HepG2 (cell line): ENCODE results near the gene TM2D1. TPM values are rescaled to one million over a fixed set of nuclear protein-coding genes. Genes with fewer than 3 reads are reported as not detected.

Source experiments
- ARNT ChIP-seq: fragments of 450-650 bp; IDR thresholded peaks from 2 replicates; pipeline ENCODE4 v1.6.1; 2017
- DNMT1 ChIP-seq: sonication (generic); formaldehyde crosslinking; IDR thresholded peaks from 2 replicates; pipeline ENCODE4 v1.5.1; 2020; ENCODE audit warnings: mild to moderate bottlenecking, missing genetic modification reagents
- EEA1 ChIP-seq: sonication (generic); formaldehyde crosslinking; IDR thresholded peaks from 2 replicates; pipeline ENCODE4 v1.5.1; 2020; ENCODE audit warnings: mild to moderate bottlenecking, missing genetic modification reagents, borderline replicate concordance
- GPN1 ChIP-seq: sonication (generic); formaldehyde crosslinking; IDR thresholded peaks from 2 replicates; pipeline ENCODE4 v1.5.1; 2020; ENCODE audit warnings: missing genetic modification reagents, borderline replicate concordance
- PPARG ChIP-seq: conservative IDR thresholded peaks from 2 replicates; pipeline ENCODE4 v1.6.1; 2016; ENCODE audit warnings: missing biosample characterization, missing genetic modification reagents
- REXO4 ChIP-seq: sonication (generic); formaldehyde crosslinking; IDR thresholded peaks from 2 replicates; pipeline ENCODE4 v1.8.0; 2022; ENCODE audit warnings: missing genetic modification reagents, mild to moderate bottlenecking, borderline replicate concordance
- RORA ChIP-seq: sonication (generic); formaldehyde crosslinking; IDR thresholded peaks from 2 replicates; pipeline ENCODE4 v1.5.0; 2020; ENCODE audit warnings: mild to moderate bottlenecking, missing genetic modification reagents, moderate library complexity
- SMARCC2 ChIP-seq: fragments of 450-650 bp; IDR thresholded peaks from 2 replicates; pipeline ENCODE4 v1.6.1; 2017; ENCODE audit warnings: antibody characterized with exemption, mild to moderate bottlenecking
- TAF1 ChIP-seq: sonication (generic); formaldehyde crosslinking; IDR thresholded peaks from 2 replicates; pipeline ENCODE4 v1.4.0; 2020; ENCODE audit warnings: missing genetic modification reagents
- WIZ ChIP-seq: sonication (generic); formaldehyde crosslinking; IDR thresholded peaks from 2 replicates; pipeline ENCODE4 v1.5.1; 2020; ENCODE audit warnings: mild to moderate bottlenecking, missing genetic modification reagents
- ZBTB43 ChIP-seq: sonication (generic); formaldehyde crosslinking; conservative IDR thresholded peaks from 2 replicates; pipeline ENCODE4 v1.4.0; 2020; ENCODE audit warnings: missing genetic modification reagents
- ZNF124 ChIP-seq: sonication (generic); formaldehyde crosslinking; IDR thresholded peaks from 2 replicates; pipeline ENCODE4 v1.4.0; 2020; ENCODE audit warnings: missing genetic modification reagents
- ZNF282 ChIP-seq: fragments of 450-650 bp; IDR thresholded peaks from 2 replicates; pipeline ENCODE4 v1.6.1; 2018; ENCODE audit not compliant: partially characterized antibody
- ZNF572 ChIP-seq: sonication (generic); formaldehyde crosslinking; IDR thresholded peaks from 2 replicates; pipeline ENCODE4 v1.5.1; 2020; ENCODE audit warnings: mild to moderate bottlenecking, missing genetic modification reagents
- ZNF652 ChIP-seq: IDR thresholded peaks from 2 replicates; pipeline ENCODE4 v1.6.1; 2016; ENCODE audit warnings: low read depth, borderline replicate concordance
- ZNF709 ChIP-seq: sonication (generic); formaldehyde crosslinking; IDR thresholded peaks from 2 replicates; pipeline ENCODE4 v1.5.0; 2020; ENCODE audit warnings: mild to moderate bottlenecking, missing genetic modification reagents
- polyA plus RNA-seq, 8 experiments: library from polyadenylated mRNA; depleted of rRNA in 3 of 8; stranded (reverse) in 7 of 8; unstranded in 1 of 8; fragments of >200 nt; fragmentation: Illumina TruSeq in 4 of 8; extraction: Trizol in 4 of 8; gene quantifications; 2 replicates each; pipeline versions ENCODE4 v1.2.1 to v1.2.3, GENCODE V29; 2011 to 2016; ENCODE audit warnings: low read depth in 4 of 8, missing spikeins in 1 of 8, mixed read lengths in 1 of 8; ENCODE audit not compliant: insufficient read depth in 1 of 8
- total RNA-seq, 5 experiments: library from RNA; depleted of rRNA; stranded (reverse); fragments of >200 nt; fragmentation: Illumina TruSeq; extraction: Trizol; gene quantifications; 2 replicates each; pipeline ENCODE4 v1.2.3, GENCODE V29; 2016; ENCODE audit warnings: low read depth in 1 of 5
- TF ChIP-seq, protein P1 (sequence below): sonication (generic); formaldehyde crosslinking; IDR thresholded peaks from 2 replicates; pipeline ENCODE4 v1.8.0; 2022; ENCODE audit warnings: mild to moderate bottlenecking, missing genetic modification reagents, moderate library complexity
- TF ChIP-seq, protein P2 (sequence below): sonication (generic); formaldehyde crosslinking; IDR thresholded peaks from 2 replicates; pipeline ENCODE4 v1.5.0; 2020; ENCODE audit warnings: mild to moderate bottlenecking, missing genetic modification reagents, moderate library complexity
- TF ChIP-seq, protein P3 (sequence below): sonication (generic); formaldehyde crosslinking; IDR thresholded peaks from 2 replicates; pipeline ENCODE4 v1.8.1; 2022; ENCODE audit warnings: mild to moderate bottlenecking, missing genetic modification reagents
- TF ChIP-seq, protein P4 (sequence below): sonication (generic); formaldehyde crosslinking; IDR thresholded peaks from 2 replicates; pipeline ENCODE4 v1.5.1; 2020; ENCODE audit warnings: mild to moderate bottlenecking, moderate library complexity, missing genetic modification reagents
- TF ChIP-seq, protein P5 (sequence below): sonication (generic); formaldehyde crosslinking; IDR thresholded peaks from 2 replicates; pipeline ENCODE4 v1.9.0; 2021; ENCODE audit warnings: missing genetic modification reagents, mild to moderate bottlenecking, borderline replicate concordance

TM2D1 gene
- total and polyA plus RNA-seq, 2 of the 13 experiments (the other 11 are each of a cell fraction or from before 2014, with no cell fraction given), result 26.6 to 49.0 TPM

DNA sequence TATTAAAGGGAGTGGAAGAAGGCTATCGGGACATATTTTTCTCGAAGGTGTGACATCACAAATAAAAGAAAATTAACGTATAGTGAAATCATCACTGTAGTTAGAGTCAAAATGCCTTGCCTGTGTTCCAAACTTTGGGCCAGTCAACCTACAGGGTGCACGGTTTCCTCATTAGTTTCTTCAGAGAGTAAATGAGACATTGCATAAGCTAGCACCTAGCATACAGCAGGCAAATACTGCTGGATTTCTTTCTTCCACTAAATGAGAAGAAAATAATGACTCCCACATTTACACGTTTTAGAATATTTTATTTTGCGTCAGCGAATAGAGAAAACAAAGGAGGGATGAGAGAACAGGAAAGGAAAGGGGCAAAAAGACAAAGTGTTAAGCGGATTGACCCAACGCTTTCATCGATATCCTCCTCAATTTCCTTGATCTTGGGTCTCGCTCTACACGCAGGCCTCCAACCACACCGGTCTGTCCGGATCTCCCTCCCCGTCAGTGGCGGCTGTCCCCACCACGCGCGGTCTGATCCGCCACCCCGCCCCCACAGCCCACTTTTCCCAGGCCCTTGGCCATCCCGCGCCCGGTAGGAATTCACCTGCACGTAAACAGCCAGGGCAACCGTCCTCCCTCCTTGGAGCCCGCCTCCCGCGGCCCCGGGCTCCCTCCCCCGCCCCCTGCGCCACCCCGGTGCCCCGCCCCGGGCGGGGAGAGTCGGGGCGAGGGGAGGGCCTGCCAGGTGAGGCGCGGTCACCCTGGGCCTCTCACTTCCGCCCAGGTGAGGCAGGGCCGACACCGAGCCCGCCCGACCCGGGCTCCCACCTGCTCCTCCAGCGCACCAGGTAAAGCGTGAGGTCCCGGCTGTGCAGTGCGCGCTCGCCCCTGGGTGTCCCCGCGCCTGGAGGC, 17.0 kb upstream of the TM2D1 start, which contains the start of gene PATJ (continued):
- TF ChIP-seq, protein P1, sequence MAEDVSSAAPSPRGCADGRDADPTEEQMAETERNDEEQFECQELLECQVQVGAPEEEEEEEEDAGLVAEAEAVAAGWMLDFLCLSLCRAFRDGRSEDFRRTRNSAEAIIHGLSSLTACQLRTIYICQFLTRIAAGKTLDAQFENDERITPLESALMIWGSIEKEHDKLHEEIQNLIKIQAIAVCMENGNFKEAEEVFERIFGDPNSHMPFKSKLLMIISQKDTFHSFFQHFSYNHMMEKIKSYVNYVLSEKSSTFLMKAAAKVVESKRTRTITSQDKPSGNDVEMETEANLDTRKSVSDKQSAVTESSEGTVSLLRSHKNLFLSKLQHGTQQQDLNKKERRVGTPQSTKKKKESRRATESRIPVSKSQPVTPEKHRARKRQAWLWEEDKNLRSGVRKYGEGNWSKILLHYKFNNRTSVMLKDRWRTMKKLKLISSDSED (CRISPR knock-in tag), result no peak
- TF ChIP-seq DNMT1 (CRISPR knock-in tag), result no peak
- TF ChIP-seq TAF1 (CRISPR knock-in tag), result peak; percentile 46
- no peak for TF ChIP-seq ZNF282
- no peak for TF ChIP-seq RORA (CRISPR knock-in tag)
- TF ChIP-seq, protein P2, sequence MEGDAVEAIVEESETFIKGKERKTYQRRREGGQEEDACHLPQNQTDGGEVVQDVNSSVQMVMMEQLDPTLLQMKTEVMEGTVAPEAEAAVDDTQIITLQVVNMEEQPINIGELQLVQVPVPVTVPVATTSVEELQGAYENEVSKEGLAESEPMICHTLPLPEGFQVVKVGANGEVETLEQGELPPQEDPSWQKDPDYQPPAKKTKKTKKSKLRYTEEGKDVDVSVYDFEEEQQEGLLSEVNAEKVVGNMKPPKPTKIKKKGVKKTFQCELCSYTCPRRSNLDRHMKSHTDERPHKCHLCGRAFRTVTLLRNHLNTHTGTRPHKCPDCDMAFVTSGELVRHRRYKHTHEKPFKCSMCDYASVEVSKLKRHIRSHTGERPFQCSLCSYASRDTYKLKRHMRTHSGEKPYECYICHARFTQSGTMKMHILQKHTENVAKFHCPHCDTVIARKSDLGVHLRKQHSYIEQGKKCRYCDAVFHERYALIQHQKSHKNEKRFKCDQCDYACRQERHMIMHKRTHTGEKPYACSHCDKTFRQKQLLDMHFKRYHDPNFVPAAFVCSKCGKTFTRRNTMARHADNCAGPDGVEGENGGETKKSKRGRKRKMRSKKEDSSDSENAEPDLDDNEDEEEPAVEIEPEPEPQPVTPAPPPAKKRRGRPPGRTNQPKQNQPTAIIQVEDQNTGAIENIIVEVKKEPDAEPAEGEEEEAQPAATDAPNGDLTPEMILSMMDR (CRISPR knock-in tag), result no peak
- no peak for TF ChIP-seq SMARCC2
- TF ChIP-seq EEA1 (CRISPR knock-in tag), result 0 out of 2 replicates have a peak, but pooled peaks have one; percentile 37
- TF ChIP-seq ZBTB43, result no peak
- no peak for TF ChIP-seq ZNF709 (CRISPR knock-in tag)
- no peak for TF ChIP-seq GPN1 (CRISPR knock-in tag)
- TF ChIP-seq ZNF652 (CRISPR knock-in tag), result no peak
- TF ChIP-seq ARNT, result no peak
- TF ChIP-seq ZNF572 (CRISPR knock-in tag), result no peak
- TF ChIP-seq, protein P3, sequence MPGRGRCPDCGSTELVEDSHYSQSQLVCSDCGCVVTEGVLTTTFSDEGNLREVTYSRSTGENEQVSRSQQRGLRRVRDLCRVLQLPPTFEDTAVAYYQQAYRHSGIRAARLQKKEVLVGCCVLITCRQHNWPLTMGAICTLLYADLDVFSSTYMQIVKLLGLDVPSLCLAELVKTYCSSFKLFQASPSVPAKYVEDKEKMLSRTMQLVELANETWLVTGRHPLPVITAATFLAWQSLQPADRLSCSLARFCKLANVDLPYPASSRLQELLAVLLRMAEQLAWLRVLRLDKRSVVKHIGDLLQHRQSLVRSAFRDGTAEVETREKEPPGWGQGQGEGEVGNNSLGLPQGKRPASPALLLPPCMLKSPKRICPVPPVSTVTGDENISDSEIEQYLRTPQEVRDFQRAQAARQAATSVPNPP, result no peak
- TF ChIP-seq, protein P4, sequence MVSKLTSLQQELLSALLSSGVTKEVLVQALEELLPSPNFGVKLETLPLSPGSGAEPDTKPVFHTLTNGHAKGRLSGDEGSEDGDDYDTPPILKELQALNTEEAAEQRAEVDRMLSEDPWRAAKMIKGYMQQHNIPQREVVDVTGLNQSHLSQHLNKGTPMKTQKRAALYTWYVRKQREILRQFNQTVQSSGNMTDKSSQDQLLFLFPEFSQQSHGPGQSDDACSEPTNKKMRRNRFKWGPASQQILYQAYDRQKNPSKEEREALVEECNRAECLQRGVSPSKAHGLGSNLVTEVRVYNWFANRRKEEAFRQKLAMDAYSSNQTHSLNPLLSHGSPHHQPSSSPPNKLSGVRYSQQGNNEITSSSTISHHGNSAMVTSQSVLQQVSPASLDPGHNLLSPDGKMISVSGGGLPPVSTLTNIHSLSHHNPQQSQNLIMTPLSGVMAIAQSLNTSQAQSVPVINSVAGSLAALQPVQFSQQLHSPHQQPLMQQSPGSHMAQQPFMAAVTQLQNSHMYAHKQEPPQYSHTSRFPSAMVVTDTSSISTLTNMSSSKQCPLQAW (CRISPR knock-in tag), result no peak
- TF ChIP-seq WIZ, result no peak
- TF ChIP-seq ZNF124 (CRISPR knock-in tag), result no peak
- TF ChIP-seq REXO4, result no peak
- TF ChIP-seq, protein P5, sequence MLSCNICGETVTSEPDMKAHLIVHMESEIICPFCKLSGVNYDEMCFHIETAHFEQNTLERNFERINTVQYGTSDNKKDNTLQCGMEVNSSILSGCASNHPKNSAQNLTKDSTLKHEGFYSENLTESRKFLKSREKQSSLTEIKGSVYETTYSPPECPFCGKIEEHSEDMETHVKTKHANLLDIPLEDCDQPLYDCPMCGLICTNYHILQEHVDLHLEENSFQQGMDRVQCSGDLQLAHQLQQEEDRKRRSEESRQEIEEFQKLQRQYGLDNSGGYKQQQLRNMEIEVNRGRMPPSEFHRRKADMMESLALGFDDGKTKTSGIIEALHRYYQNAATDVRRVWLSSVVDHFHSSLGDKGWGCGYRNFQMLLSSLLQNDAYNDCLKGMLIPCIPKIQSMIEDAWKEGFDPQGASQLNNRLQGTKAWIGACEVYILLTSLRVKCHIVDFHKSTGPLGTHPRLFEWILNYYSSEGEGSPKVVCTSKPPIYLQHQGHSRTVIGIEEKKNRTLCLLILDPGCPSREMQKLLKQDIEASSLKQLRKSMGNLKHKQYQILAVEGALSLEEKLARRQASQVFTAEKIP (CRISPR knock-in tag), result no peak
- TF ChIP-seq PPARG, result 0 out of 2 replicates have a peak, but pooled peaks have one; percentile 8
